Measurements from ENCODE around the gene TTC7B.

The TTC7B gene

DNA sequence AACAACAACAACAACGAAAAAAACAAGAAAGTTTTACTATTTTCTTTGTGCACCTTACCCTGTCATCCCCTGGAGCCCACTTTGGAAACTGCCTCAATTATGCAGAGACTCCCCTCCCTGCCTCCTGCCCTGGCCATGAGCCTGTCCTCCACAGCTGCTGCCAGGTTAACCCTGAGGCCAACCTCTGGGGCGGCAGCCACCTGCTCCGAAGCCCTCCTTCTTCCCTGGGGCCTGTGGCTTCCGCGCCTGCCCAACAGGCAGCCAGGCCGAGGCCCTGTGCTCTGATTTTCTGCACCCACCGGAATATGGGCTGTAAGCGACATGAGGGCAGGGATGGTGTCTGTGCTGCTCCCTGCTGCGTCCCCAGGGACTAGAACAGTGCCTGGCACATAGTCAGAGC is 236.4 kb downstream of the TTC7B start:
- TF ChIP-seq, protein P1, sequence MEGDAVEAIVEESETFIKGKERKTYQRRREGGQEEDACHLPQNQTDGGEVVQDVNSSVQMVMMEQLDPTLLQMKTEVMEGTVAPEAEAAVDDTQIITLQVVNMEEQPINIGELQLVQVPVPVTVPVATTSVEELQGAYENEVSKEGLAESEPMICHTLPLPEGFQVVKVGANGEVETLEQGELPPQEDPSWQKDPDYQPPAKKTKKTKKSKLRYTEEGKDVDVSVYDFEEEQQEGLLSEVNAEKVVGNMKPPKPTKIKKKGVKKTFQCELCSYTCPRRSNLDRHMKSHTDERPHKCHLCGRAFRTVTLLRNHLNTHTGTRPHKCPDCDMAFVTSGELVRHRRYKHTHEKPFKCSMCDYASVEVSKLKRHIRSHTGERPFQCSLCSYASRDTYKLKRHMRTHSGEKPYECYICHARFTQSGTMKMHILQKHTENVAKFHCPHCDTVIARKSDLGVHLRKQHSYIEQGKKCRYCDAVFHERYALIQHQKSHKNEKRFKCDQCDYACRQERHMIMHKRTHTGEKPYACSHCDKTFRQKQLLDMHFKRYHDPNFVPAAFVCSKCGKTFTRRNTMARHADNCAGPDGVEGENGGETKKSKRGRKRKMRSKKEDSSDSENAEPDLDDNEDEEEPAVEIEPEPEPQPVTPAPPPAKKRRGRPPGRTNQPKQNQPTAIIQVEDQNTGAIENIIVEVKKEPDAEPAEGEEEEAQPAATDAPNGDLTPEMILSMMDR (IDR thresholded peaks at IDR 0.05; ENCODE audit: low read depth, low read length, missing control alignments) = no peak
- H3K4me3 ChIP-seq (ENCODE audit: low read depth, low read length) = no peak overlapping the region
- in situ Hi-C loops (cut with HindIII; ENCODE audit: low sequenced_read_pairs) = no loop called here

DNA sequence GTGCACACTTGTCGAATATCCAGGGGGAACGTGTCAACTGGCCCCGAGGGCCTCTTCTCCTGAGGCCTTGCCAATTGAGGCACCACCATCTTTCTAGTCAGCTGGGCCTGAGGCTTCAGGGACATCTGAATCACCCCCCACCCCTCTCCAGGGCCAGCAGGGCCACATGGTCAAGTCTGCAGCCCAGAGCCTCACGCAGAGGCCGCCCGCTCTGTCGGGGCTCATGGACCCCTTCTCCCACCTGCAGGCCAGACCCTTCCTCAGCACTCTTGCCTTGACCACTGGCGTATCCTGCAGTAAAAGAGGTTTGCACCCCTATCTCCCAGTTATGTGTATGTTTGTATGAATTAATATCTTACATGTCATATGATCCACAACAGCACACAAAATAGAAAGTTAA is 237.1 kb downstream of the TTC7B start:
- H3K4me3 ChIP-seq (ENCODE audit: low read depth, low read length) = no peak overlapping the region
- no peak for DNase-seq (ENCODE audit: low read depth)
- in situ Hi-C loops (cut with HindIII; ENCODE audit: low sequenced_read_pairs) = no loop called here
- TF ChIP-seq, protein P1 (IDR thresholded peaks at IDR 0.05; ENCODE audit: low read depth, low read length, missing control alignments) = no peak

More for the DNA sequence above, 236.4 kb downstream of the TTC7B start:
- DNase-seq (ENCODE audit: low read depth) = no peak

DNA sequence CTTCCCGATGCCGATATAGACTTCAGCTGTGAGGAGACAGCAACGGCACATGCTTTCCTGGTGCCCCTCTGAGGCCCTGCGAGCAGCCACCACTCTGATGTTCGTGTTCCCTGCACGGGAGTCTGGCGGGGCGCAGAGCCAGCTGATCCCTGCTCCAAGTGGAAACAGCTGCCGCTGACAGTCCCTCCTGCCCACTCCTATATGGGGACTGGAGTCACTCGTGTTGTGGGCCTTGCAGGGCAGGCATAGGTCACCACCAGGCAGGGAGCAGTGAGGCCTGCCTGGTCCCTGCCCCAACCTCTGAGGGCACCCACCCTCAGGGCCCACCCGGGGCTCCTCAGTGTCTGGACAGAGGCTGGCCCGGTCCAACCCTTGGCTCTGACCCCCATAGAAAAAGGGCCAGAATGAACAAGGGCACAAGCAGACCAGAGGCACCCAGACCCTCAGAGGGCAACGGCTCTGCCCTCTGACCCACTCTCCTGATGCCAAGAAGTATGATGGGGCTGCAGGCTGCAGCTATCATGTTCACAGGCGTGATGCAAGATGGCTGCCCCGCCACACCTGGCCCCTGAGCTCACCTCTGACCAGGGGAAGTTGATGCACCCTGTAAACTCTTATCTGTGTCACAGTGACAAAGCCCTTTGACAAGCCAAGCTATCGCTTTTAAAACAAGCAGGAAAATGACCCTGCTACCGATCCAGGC is 237.8 kb downstream of the TTC7B start:
- H3K4me3 ChIP-seq (ENCODE audit: low read depth, low read length) = no peak overlapping the region
- TF ChIP-seq, protein P1 (IDR thresholded peaks at IDR 0.05; ENCODE audit: low read depth, low read length, missing control alignments) = no peak
- no peak for DNase-seq (ENCODE audit: low read depth)
- in situ Hi-C loops (cut with HindIII; ENCODE audit: low sequenced_read_pairs) = no loop called here

DNA sequence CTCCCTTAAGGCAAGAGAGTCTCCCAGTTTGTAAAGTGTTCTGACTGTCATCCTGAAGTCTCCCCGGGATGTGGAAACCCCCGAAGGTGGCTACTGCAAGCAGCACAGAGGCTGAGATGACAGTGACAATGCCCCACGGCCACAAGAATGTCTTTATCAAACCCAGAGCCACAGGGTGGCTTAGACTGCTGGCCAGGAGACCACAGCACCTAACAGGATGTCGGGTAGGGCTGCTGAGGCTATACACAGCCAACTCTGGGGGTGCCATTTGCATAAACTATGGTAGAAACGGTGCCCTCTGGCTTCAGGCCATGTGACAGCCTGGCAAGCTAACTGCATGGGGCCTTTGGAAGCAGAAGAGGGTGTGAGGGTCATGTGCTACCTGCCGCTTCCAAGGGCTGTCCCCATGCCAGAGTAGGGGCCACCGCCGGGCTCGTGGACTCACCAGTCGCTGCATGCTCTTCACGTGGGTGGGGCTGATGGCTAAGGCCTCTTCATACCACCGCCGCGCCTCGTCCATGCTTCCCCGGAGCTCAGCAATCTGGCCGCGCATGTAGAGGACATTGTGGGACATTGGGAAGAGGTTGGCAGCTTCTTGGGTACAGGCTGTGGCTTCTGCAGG is 238.5 kb downstream of the TTC7B start:
- TF ChIP-seq, protein P1 (IDR thresholded peaks at IDR 0.05; ENCODE audit: low read depth, low read length, missing control alignments) = no peak
- H3K4me3 ChIP-seq (ENCODE audit: low read depth, low read length) = no peak overlapping the region
- DNase-seq (ENCODE audit: low read depth) = no peak
- in situ Hi-C loops (cut with HindIII; ENCODE audit: low sequenced_read_pairs) = no loop called here

DNA sequence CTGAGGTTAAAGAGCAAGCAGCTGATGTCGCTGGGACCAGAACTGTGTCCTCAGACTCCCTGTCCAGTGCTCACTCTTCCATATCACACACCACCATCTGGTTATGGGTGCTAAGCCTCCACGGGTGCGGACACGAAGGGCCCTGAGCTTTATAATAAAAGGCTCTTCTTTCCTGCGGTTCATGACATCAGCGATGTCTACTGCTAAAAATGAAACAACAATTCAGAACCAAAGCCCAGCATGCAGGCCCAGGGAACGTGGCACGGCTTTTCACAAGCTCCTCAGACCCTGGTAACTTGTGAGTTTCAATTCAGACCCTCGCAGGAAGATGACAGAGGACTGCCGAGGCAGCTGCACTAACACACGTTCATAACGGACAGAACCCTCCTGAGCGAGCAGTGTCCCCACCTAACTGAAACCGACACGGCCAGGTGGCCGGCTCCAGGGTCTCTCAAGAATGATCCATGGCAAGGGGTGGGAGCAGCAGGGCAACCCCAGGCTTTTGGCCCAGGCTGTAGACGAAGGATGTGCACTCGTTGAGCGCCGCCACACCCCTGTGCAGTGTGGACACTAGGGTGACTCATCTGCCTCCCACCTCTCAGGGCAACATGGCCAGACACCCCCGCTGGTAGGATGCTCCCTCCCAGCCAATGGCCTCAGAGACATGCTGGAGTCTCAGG is 239.1 kb downstream of the TTC7B start:
- H3K4me3 ChIP-seq (ENCODE audit: low read depth, low read length) = no peak overlapping the region
- DNase-seq (ENCODE audit: low read depth) = no peak
- TF ChIP-seq, protein P1 (IDR thresholded peaks at IDR 0.05; ENCODE audit: low read depth, low read length, missing control alignments) = no peak
- in situ Hi-C loops (cut with HindIII; ENCODE audit: low sequenced_read_pairs) = no loop called here

DNA sequence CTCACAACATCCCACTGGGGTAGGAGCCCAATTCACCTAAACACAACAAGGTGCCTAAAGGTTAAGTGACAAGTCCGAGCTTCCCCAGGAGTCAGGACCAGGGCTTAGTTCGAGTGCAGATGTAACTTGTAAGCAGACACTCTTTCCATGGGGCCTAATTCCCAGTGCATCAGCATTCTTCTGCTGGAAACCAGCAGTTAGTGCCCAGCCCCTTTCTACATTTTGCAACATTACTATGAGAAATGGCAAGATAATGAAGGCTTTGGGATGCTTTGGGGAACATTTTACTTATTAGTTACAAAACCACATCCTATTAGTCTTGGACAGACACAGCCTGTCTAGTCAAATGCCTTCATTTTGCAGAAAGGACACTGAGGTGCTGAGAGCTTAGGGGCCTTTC is 239.6 kb downstream of the TTC7B start:
- H3K4me3 ChIP-seq (ENCODE audit: low read depth, low read length) = no peak overlapping the region
- in situ Hi-C loops (cut with HindIII; ENCODE audit: low sequenced_read_pairs) = no loop called here
- no peak for DNase-seq (ENCODE audit: low read depth)
- TF ChIP-seq, protein P1 (IDR thresholded peaks at IDR 0.05; ENCODE audit: low read depth, low read length, missing control alignments) = no peak
